ENCODE measurements around the gene CCNH.

The CCNH gene

GRCh38 chr5:87361031-87361445, 51.7 kb downstream of the CCNH start:
- no peaks in the 10 kb centered on the region for H3K27me3 Mint-ChIP-seq (ENCODE audit: low read depth)
- no peak overlapping the region for H3K27ac Mint-ChIP-seq
- H3K4me3 Mint-ChIP-seq: no peak overlapping the region
- H3K36me3 Mint-ChIP-seq (ENCODE audit: low read depth): peaks cover 19% of the 10 kb centered on the region
- peaks cover 10% of the 10 kb centered on the region for H3K4me1 Mint-ChIP-seq (ENCODE audit: low read depth)
- no peaks in the 10 kb centered on the region for H3K9me3 Mint-ChIP-seq

- Mint-ChIP-seq H3K4me1 (ENCODE audit: low read depth) (peaks cover 10% of the 10 kb centered on the region), H3K36me3 (ENCODE audit: low read depth) (peaks cover 27% of the 10 kb centered on the region), H3K27ac (no peak overlapping the region), H3K4me3 (no peak overlapping the region), H3K9me3 (no peaks in the 10 kb centered on the region), H3K27me3 (ENCODE audit: low read depth) (no peaks in the 10 kb centered on the region)
Measured at GRCh38 chr5:87360132-87360531, 52.6 kb downstream of the CCNH start.

- Mint-ChIP-seq H3K4me1 (ENCODE audit: low read depth) (peaks cover 11% of the 10 kb centered on the region), H3K27me3 (ENCODE audit: low read depth) (no peaks in the 10 kb centered on the region), H3K27ac (no peak overlapping the region), H3K4me3 (no peak overlapping the region), H3K9me3 (no peaks in the 10 kb centered on the region), H3K36me3 (ENCODE audit: low read depth) (peaks cover 28% of the 10 kb centered on the region)
Measured at GRCh38 chr5:87359106-87359505, 53.6 kb downstream of the CCNH start.

- Mint-ChIP-seq H3K36me3 (ENCODE audit: low read depth) (peaks cover 33% of the 10 kb centered on the region), H3K4me3 (no peak overlapping the region), H3K9me3 (no peaks in the 10 kb centered on the region), H3K27ac (no peak overlapping the region), H3K27me3 (ENCODE audit: low read depth) (no peaks in the 10 kb centered on the region), H3K4me1 (ENCODE audit: low read depth) (peaks cover 6% of the 10 kb centered on the region)
Measured at GRCh38 chr5:87354496-87354895, 58.2 kb downstream of the CCNH start.

GRCh38 chr5:87347841-87348240, 64.9 kb downstream of the CCNH start:
- Mint-ChIP-seq H3K36me3 (ENCODE audit: low read depth) (peaks cover 23% of the 10 kb centered on the region), H3K4me1 (ENCODE audit: low read depth) (peaks cover 5% of the 10 kb centered on the region), H3K27me3 (ENCODE audit: low read depth) (no peaks in the 10 kb centered on the region), H3K9me3 (peaks cover 13% of the 10 kb centered on the region), H3K4me3 (no peak overlapping the region), H3K27ac (no peak overlapping the region)

GRCh38 chr5:87347272-87347671, 65.5 kb downstream of the CCNH start:
- H3K4me1 Mint-ChIP-seq (ENCODE audit: low read depth): peaks cover 5% of the 10 kb centered on the region
- no peaks in the 10 kb centered on the region for H3K27me3 Mint-ChIP-seq (ENCODE audit: low read depth)
- peaks cover 24% of the 10 kb centered on the region for H3K36me3 Mint-ChIP-seq (ENCODE audit: low read depth)
- peaks cover 13% of the 10 kb centered on the region for H3K9me3 Mint-ChIP-seq
- no peak overlapping the region for H3K27ac Mint-ChIP-seq
- no peak overlapping the region for H3K4me3 Mint-ChIP-seq
